M059J (cell line): Measurements from ENCODE around the gene YPEL5. TPM values are rescaled to one million over a fixed set of nuclear protein-coding genes. Genes with fewer than 3 reads are reported as not detected.
"Not testable (repeated sequence)": the region's sequence is repeated elsewhere in the genome, so short reads cannot be mapped to it uniquely, and the experiment has no call there.

ENCODE experiments used
- DNase-seq: peaks from one replicate; pipeline ENCODE4 v3.0.0-alpha.2; 2012; ENCODE audit warnings: low read depth
- total RNA-seq: library from RNA; depleted of rRNA; stranded (reverse); fragments of >200 nt; shearing (Covaris generic); gene quantifications from 2 replicates; pipeline ENCODE4 v1.2.3, GENCODE V29; 2014

YPEL5 gene
- total RNA-seq, 1 experiment from 2014 or later: 129 TPM

DNA sequence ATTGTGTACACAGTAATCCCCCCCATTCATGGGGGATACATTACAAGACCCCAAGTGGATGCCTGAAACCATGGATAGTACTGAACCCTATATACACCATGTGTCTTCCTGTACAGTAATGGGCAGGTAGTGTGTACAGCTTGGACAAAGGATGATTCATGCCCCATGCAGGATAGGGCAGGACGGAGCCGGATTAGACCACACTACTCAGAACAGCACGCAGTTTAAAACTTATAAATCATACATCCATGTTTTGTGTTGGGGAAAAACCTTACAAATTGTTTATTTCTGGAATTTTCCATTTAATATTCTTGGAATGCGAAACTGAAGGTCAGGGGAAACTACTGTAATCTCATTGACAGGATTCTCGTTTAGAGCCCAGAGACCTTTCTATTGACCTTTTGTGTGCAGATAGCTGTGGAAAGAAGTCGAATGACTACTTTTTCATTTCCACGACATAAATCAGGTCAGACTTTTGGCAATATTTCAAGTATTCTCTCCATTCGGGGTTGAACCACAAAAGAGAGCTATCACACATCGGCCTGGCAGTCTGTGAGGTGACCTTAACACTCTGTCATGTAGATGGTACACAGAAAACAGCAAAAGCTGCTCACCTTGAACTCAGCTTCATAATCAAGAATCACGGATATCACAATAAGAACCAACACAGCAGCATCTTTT, 9.9 kb upstream of the YPEL5 start:
- DNase-seq: peak; percentile 79

GRCh38 chr2:30139131-30139870, 7.5 kb upstream of the YPEL5 start:
- no peak for DNase-seq

- DNase-seq: no peak
These were observed 5.7 kb upstream of the YPEL5 start for GRCh38 chr2:30141136-30141535.

DNA sequence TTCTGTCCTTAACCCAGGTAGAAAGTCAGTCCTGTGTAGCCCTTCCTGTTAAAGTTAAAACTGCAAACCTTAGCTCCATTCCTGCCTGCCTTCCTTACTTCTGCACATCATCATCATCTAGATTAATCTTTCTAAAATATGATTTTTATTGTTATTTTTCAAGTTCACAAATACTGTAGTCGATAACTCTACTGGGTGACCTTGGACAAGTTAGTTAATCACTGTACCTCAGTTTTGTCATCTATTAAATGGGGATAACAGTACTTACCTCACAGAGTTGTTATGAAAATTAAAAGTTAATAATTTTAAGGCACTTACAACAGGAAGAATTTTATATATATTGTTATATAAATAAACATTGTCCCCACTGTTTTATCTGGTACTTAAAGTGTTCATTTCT, 2.5 kb upstream of the YPEL5 start:
- no peak for DNase-seq

DNA sequence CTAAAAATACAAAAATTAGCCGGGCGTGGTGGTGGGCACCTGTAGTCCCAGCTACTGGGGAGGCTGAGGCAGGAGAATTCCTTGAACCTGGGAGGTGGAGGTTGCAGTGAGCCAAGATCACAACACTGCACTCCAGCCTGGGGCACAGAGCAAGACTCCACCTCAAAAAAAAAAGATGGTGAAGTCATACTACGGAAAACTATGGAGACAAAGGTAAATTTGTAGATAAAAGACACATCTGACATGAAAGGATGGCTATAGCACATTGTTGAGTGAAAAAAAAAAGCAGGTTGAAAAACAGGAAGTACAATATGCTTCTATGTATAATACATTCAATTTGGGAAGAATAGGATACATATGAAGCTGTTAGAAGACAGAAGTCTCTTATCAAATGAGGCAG, 1.9 kb upstream of the YPEL5 start:
- not testable (repeated sequence) for DNase-seq

GRCh38 chr2:30145826-30146336, 926 bp upstream of the YPEL5 start:
- peak; percentile 15 for DNase-seq

DNA sequence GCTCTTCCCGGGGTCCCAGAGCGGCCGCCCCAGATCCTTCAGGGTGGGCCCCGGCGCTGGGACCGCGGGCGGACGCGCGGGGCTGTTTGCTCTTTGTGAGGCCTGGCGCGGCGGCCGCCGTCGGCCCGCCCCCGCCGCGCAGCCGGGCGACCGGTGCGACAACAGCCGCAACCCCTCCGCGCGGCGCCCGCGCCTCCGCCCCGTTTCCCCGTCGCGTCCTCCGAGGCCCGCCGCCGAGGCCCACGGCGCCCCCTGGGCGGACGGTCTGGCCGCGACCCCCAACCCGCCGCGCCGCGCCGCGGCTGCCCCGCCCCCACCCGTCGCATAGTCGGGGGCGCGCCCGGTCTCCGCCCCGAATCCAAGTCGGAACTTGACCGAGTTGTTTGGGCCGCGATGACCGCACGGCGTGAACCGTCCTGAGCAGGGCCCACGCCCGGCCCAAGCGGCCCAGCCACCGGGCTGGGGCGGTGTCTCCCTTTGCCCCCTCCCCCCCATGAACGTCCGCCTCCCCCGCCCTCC, 448 bp downstream of the YPEL5 start:
- no peak for DNase-seq

GRCh38 chr2:30147715-30148610, 1.2 kb downstream of the YPEL5 start:
- DNase-seq: peak; percentile 57

- no peak for DNase-seq
These were observed 2.0 kb downstream of the YPEL5 start for GRCh38 chr2:30148850-30149249.

GRCh38 chr2:30149513-30149912, 2.7 kb downstream of the YPEL5 start:
- DNase-seq: peak; percentile 69

DNA sequence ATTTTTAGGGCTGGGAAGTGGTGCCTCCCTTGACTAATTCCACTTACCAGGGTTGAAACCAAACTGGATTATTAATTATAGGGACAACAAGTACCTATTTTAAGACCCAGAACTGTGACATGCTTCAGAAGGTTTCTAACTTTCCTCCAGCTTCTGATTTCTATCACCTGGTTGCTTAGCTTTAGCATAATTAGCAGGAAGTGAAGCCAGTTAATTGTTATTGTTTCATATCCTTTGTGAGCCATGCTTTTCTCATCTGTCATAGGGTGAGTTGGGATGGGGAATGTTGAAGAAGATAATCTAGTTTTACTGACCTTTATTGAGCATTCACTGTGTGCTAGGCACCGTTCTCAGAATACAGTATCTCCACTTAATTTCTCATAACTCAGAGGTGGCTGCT, 3.2 kb downstream of the YPEL5 start:
- DNase-seq: no peak

DNA sequence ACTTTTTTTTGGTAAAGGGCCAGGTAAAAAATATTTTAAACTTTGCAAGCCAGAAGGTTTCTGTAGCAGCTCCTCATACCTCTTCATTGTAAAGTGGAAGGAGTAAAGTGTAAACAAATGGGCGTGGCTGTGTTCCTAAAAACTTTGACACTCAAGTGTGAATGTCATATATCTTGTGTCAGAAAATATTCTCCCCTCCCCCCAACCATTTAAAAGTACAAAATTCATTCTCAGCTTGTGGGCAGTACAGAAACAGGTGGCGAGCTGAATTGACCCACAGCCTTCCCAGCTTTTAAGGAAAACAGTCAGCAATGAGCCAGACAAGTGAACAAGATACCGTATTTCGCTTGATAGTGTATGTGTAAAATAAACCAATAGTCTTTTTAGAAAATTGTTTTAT, 4.0 kb downstream of the YPEL5 start:
- no peak for DNase-seq

GRCh38 chr2:30152385-30152784, 5.6 kb downstream of the YPEL5 start:
- no peak for DNase-seq

GRCh38 chr2:30155202-30155601, 8.4 kb downstream of the YPEL5 start:
- no peak for DNase-seq

- DNase-seq: no peak
These were observed 9.3 kb downstream of the YPEL5 start for GRCh38 chr2:30155889-30156658.

DNA sequence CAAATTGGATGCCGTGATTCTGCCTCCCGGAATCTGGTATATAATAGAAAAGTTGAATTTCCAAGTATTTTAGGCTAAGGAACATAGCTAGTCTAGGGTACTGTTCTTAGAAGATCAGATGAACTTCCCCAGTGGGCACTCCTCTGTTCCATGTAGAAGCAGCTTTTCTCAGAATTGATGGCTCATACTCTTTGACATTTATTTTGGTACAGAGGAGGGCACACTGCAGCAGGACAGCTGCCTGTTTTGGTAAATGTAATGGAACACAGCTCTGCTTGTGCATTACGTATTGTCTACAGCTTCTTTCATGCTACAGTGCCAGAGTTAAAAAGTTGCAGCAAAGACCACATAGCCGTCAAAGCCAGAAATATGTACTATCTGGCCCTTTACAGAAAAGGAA, 10.8 kb downstream of the YPEL5 start:
- DNase-seq: no peak

DNA sequence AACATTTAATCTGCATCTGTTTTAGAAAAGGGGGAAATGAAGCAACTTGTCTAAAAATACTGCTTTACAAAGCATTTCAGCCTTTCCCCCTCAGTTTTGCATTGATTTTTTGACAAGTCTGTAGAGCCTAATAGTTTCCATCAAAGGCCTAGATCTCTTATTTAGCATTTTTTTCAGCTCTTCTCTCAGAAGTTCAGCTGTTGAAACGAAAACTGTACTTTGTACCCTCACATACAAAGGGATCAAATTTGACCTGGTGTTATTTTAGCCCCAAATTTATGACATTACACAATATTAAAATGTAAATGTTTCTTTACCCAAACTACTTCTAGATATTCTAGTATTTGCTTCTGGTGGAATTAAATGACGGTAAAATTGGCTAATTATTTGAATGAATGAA, 13.0 kb downstream of the YPEL5 start:
- DNase-seq: no peak

- DNase-seq: no peak
These were observed 15.3 kb downstream of the YPEL5 start for GRCh38 chr2:30161929-30162706.

DNA sequence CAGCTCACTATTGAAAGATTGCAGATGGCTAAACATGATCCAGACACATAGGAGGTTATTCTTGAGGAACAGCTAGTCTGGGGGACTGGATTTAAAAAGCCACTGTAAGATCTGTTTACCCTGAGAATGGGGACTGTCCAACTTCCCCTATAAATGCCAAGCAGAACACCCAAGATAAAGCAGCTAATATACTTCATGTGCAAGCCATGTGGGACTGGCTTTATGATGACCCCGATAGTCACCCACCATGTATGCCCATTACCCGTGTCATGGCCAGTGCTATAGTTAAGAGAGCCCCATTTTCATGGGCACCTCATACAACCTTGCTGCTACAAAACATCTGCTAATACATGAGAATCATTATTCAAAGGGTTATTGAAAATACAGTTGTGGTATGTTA, 16.0 kb downstream of the YPEL5 start:
- DNase-seq: no peak

DNA sequence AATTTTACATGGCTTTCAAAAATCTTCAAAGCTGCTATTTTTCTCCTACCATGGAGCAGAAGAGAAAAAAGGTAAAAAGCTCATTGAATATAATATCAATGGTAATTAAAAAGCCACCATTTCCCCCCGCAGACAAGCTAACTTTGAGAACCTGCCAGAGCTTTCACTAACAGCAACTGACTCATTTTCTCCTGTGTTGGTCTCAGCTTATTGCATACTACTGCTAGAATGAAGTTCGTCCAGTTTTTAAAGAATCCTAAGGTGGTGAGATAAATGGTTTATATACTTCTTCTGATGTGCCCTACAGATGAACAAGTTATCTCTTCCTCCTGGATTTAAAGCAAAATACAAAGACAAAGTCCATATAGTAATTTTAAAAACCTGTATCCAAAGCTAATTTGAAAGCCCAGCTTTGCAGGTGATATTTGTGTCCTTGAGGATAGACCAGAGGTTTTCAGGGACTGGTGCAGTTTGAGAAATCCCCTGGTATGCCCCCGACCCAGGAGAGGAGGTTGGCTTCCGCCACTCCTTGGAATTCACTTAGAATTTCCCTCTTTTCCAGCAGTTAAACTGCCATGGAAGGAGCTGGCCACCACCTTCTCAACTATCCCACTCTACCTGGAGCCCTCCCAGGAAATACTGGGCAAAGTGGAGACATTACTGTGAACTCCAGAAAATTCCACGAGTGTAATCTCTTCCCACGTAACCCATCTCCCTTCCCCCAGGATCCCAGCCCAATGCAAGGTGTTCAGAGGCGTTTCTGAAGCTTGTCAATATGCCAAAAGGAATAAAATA, 17.5 kb downstream of the YPEL5 start:
- peak; percentile 33 for DNase-seq
